ENCODE data around the gene SLC38A3.

The SLC38A3 gene

GRCh38 chr3:50162034-50162883, 42.8 kb upstream of the SLC38A3 start:
- no peak overlapping the region for H2AFZ ChIP-seq (ENCODE audit: insufficient read depth, low read length, poor library complexity)
- H4K12ac ChIP-seq (ENCODE audit: low read depth, low read length): no peak overlapping the region
- H3K14ac ChIP-seq (ENCODE audit: low read length): no peak overlapping the region
- no peak overlapping the region for H3K23ac ChIP-seq (ENCODE audit: low read length)
- no CpG with 5 or more reads among the region's 5 CpGs for WGBS (ENCODE audit: extremely low coverage, insufficient coverage, insufficient read length)
- peaks cover 16 to 24% of the 10 kb centered on the region in 2 experiments for H3K4me1 ChIP-seq (ENCODE audit: control insufficient read depth in 1 of 2, insufficient read depth in 2 of 2, low read length in 2 of 2)
- H3K79me1 ChIP-seq (ENCODE audit: low read length): peaks cover 2% of the 10 kb centered on the region
- no peak for DNase-seq
- no peak overlapping the region for H3K4me3 ChIP-seq (ENCODE audit: low read depth, low read length)
- no peak overlapping the region for H2BK12ac ChIP-seq (ENCODE audit: low read length)
- H3K36me3 ChIP-seq (ENCODE audit: control insufficient read depth in 1 of 2, insufficient read depth in 2 of 2, low read length in 2 of 2): peaks cover 21 to 27% of the 10 kb centered on the region in 2 experiments
- H2AK5ac ChIP-seq (ENCODE audit: low read length): no peak overlapping the region
- H3K9ac ChIP-seq (ENCODE audit: low read length): no peak overlapping the region
- no peak overlapping the region for H3K4me2 ChIP-seq (ENCODE audit: low read length)
- H3K18ac ChIP-seq (ENCODE audit: low read length): no peak overlapping the region
- H3K4ac ChIP-seq (ENCODE audit: low read depth, low read length): no peak overlapping the region
- H4K8ac ChIP-seq (ENCODE audit: low read depth, low read length): no peak overlapping the region
- H2BK120ac ChIP-seq (ENCODE audit: insufficient read depth, low read length, poor library complexity): no peak overlapping the region
- H3K27ac ChIP-seq (ENCODE audit: low read depth, low read length): no peak overlapping the region
- no peak overlapping the region for H2BK5ac ChIP-seq (ENCODE audit: low read depth, low read length, poor library complexity)
- H3K27me3 ChIP-seq (ENCODE audit: insufficient read depth, low read length): no peaks in the 10 kb centered on the region
- H4K91ac ChIP-seq (ENCODE audit: low read depth, low read length): no peak overlapping the region
- H3K79me2 ChIP-seq (ENCODE audit: control insufficient read depth, insufficient read depth, low read length, poor library complexity): no peaks in the 10 kb centered on the region
- H3K9me3 ChIP-seq (ENCODE audit: insufficient read depth, low read depth, low read length): peaks cover 4% of the 10 kb centered on the region

GRCh38 chr3:50163572-50164455, 41.3 kb upstream of the SLC38A3 start:
- H2BK5ac ChIP-seq (ENCODE audit: low read depth, low read length, poor library complexity): no peak overlapping the region
- no peak overlapping the region for H3K18ac ChIP-seq (ENCODE audit: low read length)
- H2BK120ac ChIP-seq (ENCODE audit: insufficient read depth, low read length, poor library complexity): no peak overlapping the region
- no peak overlapping the region for H4K8ac ChIP-seq (ENCODE audit: low read depth, low read length)
- no peak overlapping the region for H3K4ac ChIP-seq (ENCODE audit: low read depth, low read length)
- H3K27me3 ChIP-seq (ENCODE audit: insufficient read depth, low read length): no peaks in the 10 kb centered on the region
- no peak overlapping the region for H2AFZ ChIP-seq (ENCODE audit: insufficient read depth, low read length, poor library complexity)
- no peak overlapping the region for H4K12ac ChIP-seq (ENCODE audit: low read depth, low read length)
- H3K14ac ChIP-seq (ENCODE audit: low read length): no peak overlapping the region
- no peaks in the 10 kb centered on the region for H3K79me2 ChIP-seq (ENCODE audit: control insufficient read depth, insufficient read depth, low read length, poor library complexity)
- H3K9me3 ChIP-seq (ENCODE audit: insufficient read depth, low read depth, low read length): peaks cover 4% of the 10 kb centered on the region
- peaks cover 13 to 16% of the 10 kb centered on the region in 2 experiments for H3K4me1 ChIP-seq (ENCODE audit: control insufficient read depth in 1 of 2, insufficient read depth in 2 of 2, low read length in 2 of 2)
- H3K27ac ChIP-seq (ENCODE audit: low read depth, low read length): no peak overlapping the region
- H3K79me1 ChIP-seq (ENCODE audit: low read length): peaks cover 2% of the 10 kb centered on the region
- H3K23ac ChIP-seq (ENCODE audit: low read length): no peak overlapping the region
- no peak overlapping the region for H3K4me3 ChIP-seq (ENCODE audit: low read depth, low read length)
- no peak overlapping the region for H3K9ac ChIP-seq (ENCODE audit: low read length)
- H2BK12ac ChIP-seq (ENCODE audit: low read length): no peak overlapping the region
- no peak overlapping the region for H3K4me2 ChIP-seq (ENCODE audit: low read length)
- no peak overlapping the region for H2AK5ac ChIP-seq (ENCODE audit: low read length)
- H3K36me3 ChIP-seq (ENCODE audit: control insufficient read depth in 1 of 2, insufficient read depth in 2 of 2, low read length in 2 of 2): peaks cover 21 to 27% of the 10 kb centered on the region in 2 experiments
- no CpG with 5 or more reads among the region's 8 CpGs for WGBS (ENCODE audit: extremely low coverage, insufficient coverage, insufficient read length)
- DNase-seq: no peak
- no peak overlapping the region for H4K91ac ChIP-seq (ENCODE audit: low read depth, low read length)

- DNase-seq: no peak
- Histone ChIP-seq H3K36me3 (ENCODE audit: control insufficient read depth in 1 of 2, insufficient read depth in 2 of 2, low read length in 2 of 2) (peaks cover 21 to 25% of the 10 kb centered on the region in 2 experiments), H3K79me2 (ENCODE audit: control insufficient read depth, insufficient read depth, low read length, poor library complexity) (no peaks in the 10 kb centered on the region), H3K79me1 (ENCODE audit: low read length) (peaks cover 2% of the 10 kb centered on the region), H2BK120ac (ENCODE audit: insufficient read depth, low read length, poor library complexity) (no peak overlapping the region), H3K4ac (ENCODE audit: low read depth, low read length) (no peak overlapping the region), H2BK12ac (ENCODE audit: low read length) (no peak overlapping the region), H4K12ac (ENCODE audit: low read depth, low read length) (no peak overlapping the region), H2AFZ (ENCODE audit: insufficient read depth, low read length, poor library complexity) (no peak overlapping the region), H4K91ac (ENCODE audit: low read depth, low read length) (no peak overlapping the region), H3K4me3 (ENCODE audit: low read depth, low read length) (no peak overlapping the region), H3K4me1 (ENCODE audit: control insufficient read depth in 1 of 2, insufficient read depth in 2 of 2, low read length in 2 of 2) (peaks cover 13 to 16% of the 10 kb centered on the region in 2 experiments), H3K18ac (ENCODE audit: low read length) (no peak overlapping the region), H3K23ac (ENCODE audit: low read length) (peak overlapping the region; percentile 44), H3K27ac (ENCODE audit: low read depth, low read length) (no peak overlapping the region), H3K9ac (ENCODE audit: low read length) (no peak overlapping the region), H4K8ac (ENCODE audit: low read depth, low read length) (no peak overlapping the region), H3K9me3 (ENCODE audit: insufficient read depth, low read depth, low read length) (peaks cover 4% of the 10 kb centered on the region), H3K14ac (ENCODE audit: low read length) (no peak overlapping the region), H2AK5ac (ENCODE audit: low read length) (no peak overlapping the region), H2BK5ac (ENCODE audit: low read depth, low read length, poor library complexity) (no peak overlapping the region), H3K27me3 (ENCODE audit: insufficient read depth, low read length) (no peaks in the 10 kb centered on the region), H3K4me2 (ENCODE audit: low read length) (no peak overlapping the region)
- WGBS (ENCODE audit: extremely low coverage, insufficient coverage, insufficient read length): no CpG with 5 or more reads among the region's 1 CpG
Observed at GRCh38 chr3:50164481-50164880, 40.6 kb upstream of the SLC38A3 start.

GRCh38 chr3:50164984-50165909, 39.8 kb upstream of the SLC38A3 start:
- no peak overlapping the region for H3K4me3 ChIP-seq (ENCODE audit: low read depth, low read length)
- no peak overlapping the region for H3K4me2 ChIP-seq (ENCODE audit: low read length)
- no peak overlapping the region for H2BK5ac ChIP-seq (ENCODE audit: low read depth, low read length, poor library complexity)
- no peak overlapping the region for H2BK12ac ChIP-seq (ENCODE audit: low read length)
- no peak overlapping the region for H3K14ac ChIP-seq (ENCODE audit: low read length)
- peak overlapping the region; percentile 42 for H3K27ac ChIP-seq (ENCODE audit: low read depth, low read length)
- DNase-seq: peak; percentile 78 to 80
- no peak overlapping the region for H2AFZ ChIP-seq (ENCODE audit: insufficient read depth, low read length, poor library complexity)
- no peak overlapping the region for H3K23ac ChIP-seq (ENCODE audit: low read length)
- no peak overlapping the region for H3K9ac ChIP-seq (ENCODE audit: low read length)
- peaks cover 13 to 16% of the 10 kb centered on the region in 2 experiments for H3K4me1 ChIP-seq (ENCODE audit: control insufficient read depth in 1 of 2, insufficient read depth in 2 of 2, low read length in 2 of 2)
- WGBS (ENCODE audit: extremely low coverage, insufficient coverage, insufficient read length): no CpG with 5 or more reads among the region's 7 CpGs
- H3K79me2 ChIP-seq (ENCODE audit: control insufficient read depth, insufficient read depth, low read length, poor library complexity): no peaks in the 10 kb centered on the region
- no peak overlapping the region for H2AK5ac ChIP-seq (ENCODE audit: low read length)
- H3K27me3 ChIP-seq (ENCODE audit: insufficient read depth, low read length): no peaks in the 10 kb centered on the region
- H3K36me3 ChIP-seq (ENCODE audit: control insufficient read depth in 1 of 2, insufficient read depth in 2 of 2, low read length in 2 of 2): peaks cover 17 to 19% of the 10 kb centered on the region in 2 experiments
- H3K9me3 ChIP-seq (ENCODE audit: insufficient read depth, low read depth, low read length): peaks cover 4% of the 10 kb centered on the region
- no peak overlapping the region for H4K8ac ChIP-seq (ENCODE audit: low read depth, low read length)
- no peak overlapping the region for H4K12ac ChIP-seq (ENCODE audit: low read depth, low read length)
- no peak overlapping the region for H4K91ac ChIP-seq (ENCODE audit: low read depth, low read length)
- peaks cover 2% of the 10 kb centered on the region for H3K79me1 ChIP-seq (ENCODE audit: low read length)
- no peak overlapping the region for H2BK120ac ChIP-seq (ENCODE audit: insufficient read depth, low read length, poor library complexity)
- H3K18ac ChIP-seq (ENCODE audit: low read length): peak overlapping the region; percentile 50
- no peak overlapping the region for H3K4ac ChIP-seq (ENCODE audit: low read depth, low read length)
